Measurements from ENCODE around the gene AGER.

Gene AGER

GRCh38 chr6:32151863-32152768 lies 31.9 kb downstream of the AGER start, which contains the start of gene PRRT1:
TSS of gene PRRT1 (minus strand) at chr6:32151939. CDS start at chr6:32151827, 112 bp downstream.
- DNase-seq (ENCODE audit: low spot score) = no peak
- TF ChIP-seq, protein P1, sequence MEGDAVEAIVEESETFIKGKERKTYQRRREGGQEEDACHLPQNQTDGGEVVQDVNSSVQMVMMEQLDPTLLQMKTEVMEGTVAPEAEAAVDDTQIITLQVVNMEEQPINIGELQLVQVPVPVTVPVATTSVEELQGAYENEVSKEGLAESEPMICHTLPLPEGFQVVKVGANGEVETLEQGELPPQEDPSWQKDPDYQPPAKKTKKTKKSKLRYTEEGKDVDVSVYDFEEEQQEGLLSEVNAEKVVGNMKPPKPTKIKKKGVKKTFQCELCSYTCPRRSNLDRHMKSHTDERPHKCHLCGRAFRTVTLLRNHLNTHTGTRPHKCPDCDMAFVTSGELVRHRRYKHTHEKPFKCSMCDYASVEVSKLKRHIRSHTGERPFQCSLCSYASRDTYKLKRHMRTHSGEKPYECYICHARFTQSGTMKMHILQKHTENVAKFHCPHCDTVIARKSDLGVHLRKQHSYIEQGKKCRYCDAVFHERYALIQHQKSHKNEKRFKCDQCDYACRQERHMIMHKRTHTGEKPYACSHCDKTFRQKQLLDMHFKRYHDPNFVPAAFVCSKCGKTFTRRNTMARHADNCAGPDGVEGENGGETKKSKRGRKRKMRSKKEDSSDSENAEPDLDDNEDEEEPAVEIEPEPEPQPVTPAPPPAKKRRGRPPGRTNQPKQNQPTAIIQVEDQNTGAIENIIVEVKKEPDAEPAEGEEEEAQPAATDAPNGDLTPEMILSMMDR (IDR thresholded peaks at IDR 0.05; ENCODE audit: extremely low read depth, missing control alignments) = no peak

DNA sequence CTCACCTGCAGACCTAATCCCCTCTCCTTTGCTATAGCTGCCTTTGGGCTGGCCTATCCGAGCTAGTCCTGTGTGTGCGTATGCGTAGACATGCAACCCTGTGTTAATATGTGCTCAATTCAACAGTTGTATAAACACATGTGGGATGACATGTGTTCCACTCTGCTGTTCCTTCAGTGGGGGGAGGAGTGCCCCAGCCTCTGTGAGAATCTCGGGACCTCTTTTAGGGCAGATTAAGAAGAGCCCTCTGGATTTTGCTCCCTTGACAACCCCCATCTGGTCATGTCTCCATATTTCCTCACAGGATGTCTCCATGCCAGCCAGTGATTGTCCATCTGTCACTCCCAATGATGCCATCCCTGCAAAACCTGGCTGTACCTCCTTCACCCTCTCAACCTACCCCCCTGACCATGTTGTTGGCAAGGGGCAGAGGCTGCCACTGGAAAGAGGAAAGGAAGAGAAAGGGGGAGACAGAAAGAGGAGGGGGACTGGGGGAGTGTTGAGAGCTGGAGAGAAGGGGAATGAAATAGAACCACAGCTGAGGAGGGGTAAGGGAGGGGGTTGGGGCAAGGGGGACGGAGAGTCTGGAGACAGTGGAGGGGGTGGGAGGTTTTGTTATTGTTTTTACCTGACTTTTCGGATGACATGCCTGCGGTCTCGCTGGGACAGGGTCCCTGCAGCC lies 32.7 kb downstream of the AGER start:
- DNase-seq (ENCODE audit: low spot score) = no peak
- TF ChIP-seq, protein P1 (IDR thresholded peaks at IDR 0.05; ENCODE audit: extremely low read depth, missing control alignments) = no peak

GRCh38 chr6:32149932-32150870 lies 33.9 kb downstream of the AGER start:
- TF ChIP-seq, protein P1 (IDR thresholded peaks at IDR 0.05; ENCODE audit: extremely low read depth, missing control alignments) = no peak
- no peak for DNase-seq (ENCODE audit: low spot score)

DNA sequence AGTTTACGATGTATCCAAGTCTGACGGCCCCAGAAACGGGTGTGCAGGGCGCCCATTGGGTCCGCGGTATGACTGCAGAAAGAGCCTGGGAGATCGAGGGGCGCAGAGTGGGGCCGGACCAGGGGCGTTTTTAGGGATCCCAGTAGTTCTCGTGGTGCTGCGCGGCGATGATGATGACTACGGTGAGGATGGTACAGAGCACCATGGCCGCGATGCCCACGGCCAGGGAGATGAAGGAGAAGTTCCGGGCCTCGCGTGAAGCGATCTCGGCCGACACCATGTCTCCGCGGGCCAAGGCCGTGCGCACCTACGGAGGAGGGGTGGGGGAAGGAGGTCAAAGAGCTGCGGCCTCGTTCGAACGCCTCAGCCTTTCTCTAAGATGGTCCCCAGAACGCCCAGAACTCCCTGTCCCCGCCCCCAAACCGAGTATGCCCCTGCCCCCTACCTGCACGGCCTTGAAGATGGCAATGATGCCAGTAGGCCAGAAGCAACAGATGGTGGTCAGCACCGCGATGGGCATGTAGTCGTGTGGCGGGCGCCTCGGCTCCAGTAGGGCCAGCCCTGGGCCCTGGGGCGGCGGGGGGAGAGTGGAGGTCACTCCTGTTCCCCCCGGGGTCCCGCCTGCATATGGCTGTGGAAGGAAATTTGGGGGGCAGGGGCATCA lies 34.8 kb downstream of the AGER start:
- DNase-seq (ENCODE audit: low spot score) = no peak
- TF ChIP-seq, protein P1 (IDR thresholded peaks at IDR 0.05; ENCODE audit: extremely low read depth, missing control alignments) = no peak

- no peak for DNase-seq (ENCODE audit: low spot score)
- TF ChIP-seq, protein P1 (IDR thresholded peaks at IDR 0.05; ENCODE audit: extremely low read depth, missing control alignments) = no peak
These were observed 35.6 kb downstream of the AGER start for GRCh38 chr6:32148289-32149091.

All from GM20000 (cell line).